IMR-90 (cell line): ENCODE results near the gene DNAJC27. TPM values are rescaled to one million over a fixed set of nuclear protein-coding genes. Genes with fewer than 3 reads are reported as not detected.

Experiments
- ATAC-seq: fragments of 200-7000 bp; cut with Tn5 transposase; 2 replicates; pipeline ENCODE4 v1.9.1; 2020; ENCODE audit warnings: low read depth, mild to moderate bottlenecking, moderate library complexity
- BruUV-seq: library from RNA; stranded (reverse); fragments of 400-500 nt; replicated peaks from 2 replicates; lab custom pipeline; 2021; lab: Mats Ljungman, UMichigan
- CTCF ChIA-PET: fragments of 300-600 bp; formaldehyde crosslinking; extraction: SDS; loops from one replicate; lab custom pipeline; 2021; ENCODE audit warnings: antibody characterized with exemption; lab: Yijun Ruan, JAX
- POLR2A ChIA-PET: fragments of 300-600 bp; sonication (Branson Sonifier 250); formaldehyde crosslinking; loops from one replicate; lab custom pipeline; 2022; ENCODE audit warnings: antibody characterized with exemption; ENCODE audit not compliant: unreplicated experiment; lab: Charles Lee
- DNase-seq: peaks from one replicate; pipeline ENCODE4 v3.0.0; 2013
- H2AFZ ChIP-seq: replicated peaks from 2 replicates; pipeline ENCODE3; 2013; ENCODE audit warnings: low read length, mild to moderate bottlenecking; ENCODE audit not compliant: poor library complexity
- H2AK5ac ChIP-seq: 2 replicates; pipeline ENCODE4 v1.6.1; 2013; ENCODE audit warnings: low read depth, low read length, inconsistent platforms
- H2AK9ac ChIP-seq: replicated peaks from 2 replicates; pipeline ENCODE3; 2013; ENCODE audit warnings: mild to moderate bottlenecking, low read depth, low read length, moderate library complexity; ENCODE audit not compliant: poor library complexity
- H2BK120ac ChIP-seq: 2 replicates; pipeline ENCODE4 v1.6.1; 2013; ENCODE audit warnings: low read depth, low read length, inconsistent platforms
- H2BK15ac ChIP-seq: 3 replicates; pipeline ENCODE4 v1.6.1; 2013; ENCODE audit warnings: low read depth, low read length, inconsistent platforms
- H2BK20ac ChIP-seq: 2 replicates; pipeline ENCODE4 v1.6.1; 2013; ENCODE audit warnings: low read depth, mild to moderate bottlenecking, inconsistent platforms, low read length, moderate library complexity
- H2BK5ac ChIP-seq: 2 replicates; pipeline ENCODE4 v1.6.1; 2013; ENCODE audit warnings: mild to moderate bottlenecking, low read depth, low read length, inconsistent platforms; ENCODE audit not compliant: poor library complexity, severe bottlenecking
- H3K14ac ChIP-seq: replicated peaks from 2 replicates; pipeline ENCODE4 v1.6.1; 2013; ENCODE audit warnings: low read depth, low read length, inconsistent platforms
- H3K18ac ChIP-seq: 2 replicates; pipeline ENCODE4 v1.6.1; 2013; ENCODE audit warnings: low read depth, low read length, control low read depth
- H3K23ac ChIP-seq: 2 replicates; pipeline ENCODE4 v1.6.1; 2013; ENCODE audit warnings: low read depth, low read length, inconsistent platforms
- H3K27ac ChIP-seq: 2 replicates; pipeline ENCODE4 v1.5.1; 2013; ENCODE audit warnings: mild to moderate bottlenecking, control low read depth, low read length; ENCODE audit not compliant: insufficient read depth
- H3K27me3 ChIP-seq: 2 replicates; pipeline ENCODE4 v1.6.1; 2013; ENCODE audit warnings: low read length; ENCODE audit not compliant: control insufficient read depth, insufficient read depth
- H3K36me3 ChIP-seq: 2 replicates; pipeline ENCODE4 v1.6.1; 2013; ENCODE audit warnings: low read length, mixed read lengths; ENCODE audit not compliant: control insufficient read depth, insufficient read depth
- H3K4ac ChIP-seq: 2 replicates; pipeline ENCODE4 v1.6.1; 2013; ENCODE audit warnings: low read depth, low read length, inconsistent platforms
- H3K4me1 ChIP-seq: 2 replicates; pipeline ENCODE4 v1.6.1; 2013; ENCODE audit warnings: low read length, mixed read lengths; ENCODE audit not compliant: control insufficient read depth, insufficient read depth
- H3K4me2 ChIP-seq: 2 replicates; pipeline ENCODE4 v1.6.1; 2013; ENCODE audit warnings: low read depth, mild to moderate bottlenecking, control low read depth, low read length, moderate library complexity
- H3K4me3 ChIP-seq: 2 replicates; pipeline ENCODE4 v1.5.1; 2013; ENCODE audit warnings: low read depth, mild to moderate bottlenecking, control low read depth, low read length, moderate library complexity; ENCODE audit not compliant: insufficient read depth
- H3K56ac ChIP-seq: 2 replicates; pipeline ENCODE4 v1.6.1; 2013; ENCODE audit warnings: low read length, inconsistent platforms; ENCODE audit not compliant: insufficient read depth; ENCODE audit errors: extremely low read depth
- H3K79me1 ChIP-seq, 2 experiments: 2 replicates each; pipeline ENCODE4 v1.6.1; 2013; ENCODE audit warnings: low read length in 2 of 2, inconsistent platforms in 1 of 2, low read depth in 1 of 2
- H3K9ac ChIP-seq: 2 replicates; pipeline ENCODE4 v1.6.1; 2013; ENCODE audit warnings: low read depth, low read length, control low read depth
- H3K9me1 ChIP-seq: 2 replicates; pipeline ENCODE4 v1.6.1; 2013; ENCODE audit warnings: low read length, inconsistent platforms; ENCODE audit not compliant: insufficient read depth
- H3K9me3 ChIP-seq: 2 replicates; pipeline ENCODE4 v1.6.1; 2013; ENCODE audit warnings: low read length; ENCODE audit not compliant: control insufficient read depth, insufficient read depth
- H4K20me1 ChIP-seq: 2 replicates; pipeline ENCODE4 v1.6.1; 2013; ENCODE audit warnings: low read length, inconsistent platforms; ENCODE audit not compliant: insufficient read depth
- H4K5ac ChIP-seq: 2 replicates; pipeline ENCODE4 v1.6.1; 2013; ENCODE audit warnings: mild to moderate bottlenecking, low read depth, low read length, control low read depth
- H4K8ac ChIP-seq, 2 experiments: 2 replicates each; pipeline ENCODE4 v1.6.1; 2013; ENCODE audit warnings: low read depth in 2 of 2, low read length in 2 of 2, control low read depth in 1 of 2, inconsistent platforms in 1 of 2
- H4K91ac ChIP-seq: 2 replicates; pipeline ENCODE4 v1.6.1; 2013; ENCODE audit warnings: low read depth, low read length, inconsistent platforms; ENCODE audit not compliant: insufficient read depth
- BHLHE40 ChIP-seq: fragments of 150-350 bp; IDR thresholded peaks from 2 replicates; pipeline ENCODE4 v1.6.1; 2016; ENCODE audit warnings: mild to moderate bottlenecking, low read depth, low read length
- NFE2L2 ChIP-seq: fragments of 150-350 bp; IDR thresholded peaks from 2 replicates; pipeline ENCODE4 v1.6.1; 2016; ENCODE audit warnings: low read depth, mild to moderate bottlenecking, low read length
- WGBS, 2 experiments: methylation state at CpG; one replicate each; pipeline versions ENCODE4 v1.1.5 to v1.1.7; 2013; ENCODE audit warnings: missing lambda C conversion rate in 2 of 2; ENCODE audit not compliant: insufficient read length in 1 of 2; ENCODE audit errors: extremely low coverage in 2 of 2; 5-methylcytosine and 5-hydroxymethylcytosine counted together
- dilution Hi-C: fragments of 300-500 bp; cut with HindIII; formaldehyde crosslinking; loops from one replicate; pipeline ENCODE4 v1.14.3; 2018; ENCODE audit warnings: low sequenced_read_pairs; ENCODE audit not compliant: unreplicated experiment
- in situ Hi-C: fragments of 300-500 bp; cut with MboI; formaldehyde crosslinking; loops from 3 replicates; pipeline ENCODE4 v1.14.3; 2019; ENCODE audit warnings: low sequenced_read_pairs, inconsistent platforms, mixed read lengths
- intact Hi-C: fragments of 100-400 bp; cut with micrococcal nuclease; formaldehyde crosslinking; loops from 2 replicates; pipeline ENCODE4 v1.10.0; 2022
- polyA plus RNA-seq, 3 experiments: library from polyadenylated mRNA; depleted of rRNA; stranded (reverse); fragments of >200 nt; gene quantifications; 2 replicates each; pipeline ENCODE4 v1.2.3, GENCODE V29; 2012; ENCODE audit warnings: low replicate concordance in 1 of 3
- total RNA-seq: library from RNA; depleted of rRNA; stranded (reverse); fragments of >200 nt; gene quantifications from 2 replicates; pipeline ENCODE4 v1.2.3, GENCODE V29; 2012

Gene DNAJC27
- total and polyA plus RNA-seq, 2 of the 4 experiments (the other 2 are of a cell fraction), result 1.6 to 2.0 TPM

DNA sequence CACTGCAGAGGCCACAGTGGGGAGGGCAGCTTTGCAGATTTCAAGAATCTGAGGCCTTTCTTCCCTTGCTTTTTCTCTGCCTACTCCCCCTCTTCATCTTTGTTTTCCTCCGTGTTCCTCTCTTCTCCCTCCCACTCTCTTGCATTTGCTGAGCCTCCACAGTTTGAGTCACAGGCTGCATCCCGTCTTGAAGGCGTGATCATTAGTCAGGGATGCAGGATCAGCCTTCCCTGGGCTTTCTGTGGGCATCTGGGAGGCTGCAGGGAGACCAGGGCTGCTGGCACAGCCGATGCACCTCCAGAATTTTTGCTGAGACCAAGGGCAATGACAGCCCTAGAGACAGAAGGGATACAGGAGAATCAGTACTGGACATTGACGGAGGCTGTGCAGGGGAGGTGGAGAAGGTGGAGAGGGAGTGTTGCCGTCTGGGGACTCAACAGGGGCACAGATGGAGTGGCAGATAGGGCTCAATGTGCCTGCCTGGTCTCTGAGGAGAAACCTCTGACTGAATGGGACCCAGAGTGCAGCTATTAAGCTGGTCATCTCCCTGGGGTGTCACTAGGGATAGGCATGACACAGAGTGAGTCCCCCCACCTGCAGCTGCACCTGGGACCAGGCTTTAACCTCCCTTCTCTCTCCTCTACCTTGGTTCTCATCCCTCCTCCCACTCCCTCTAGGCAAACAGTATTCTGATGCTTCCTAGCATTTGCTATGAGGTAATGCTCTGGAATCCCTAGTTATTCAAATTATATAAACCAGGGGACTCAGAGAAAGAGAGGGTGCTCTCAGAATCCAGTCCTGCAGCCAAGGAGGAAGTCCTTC is 29.0 kb upstream of the DNAJC27 start:
- Histone ChIP-seq H4K5ac (no peak overlapping the region), H2BK15ac (no peak overlapping the region), H3K9me1 (0 out of 2 replicates have a peak, but pooled peaks cover 3% of the 10 kb centered on the region), H3K79me1 (no peaks in the 10 kb centered on the region), H3K9me3 (no peaks in the 10 kb centered on the region), H2BK20ac (no peak overlapping the region), H3K4ac (no peak overlapping the region), H3K36me3 (no peaks in the 10 kb centered on the region), H2AFZ (peak overlapping the region; percentile 88), H4K91ac (no peak overlapping the region), H3K4me2 (peak overlapping the region; percentile 79), H3K27me3 (no peaks in the 10 kb centered on the region), H3K9ac (no peak overlapping the region), H3K4me3 (no peak overlapping the region), H3K23ac (peak overlapping the region; percentile 35; the same call in 1 of the 2 replicates), H3K4me1 (peaks cover 13% of the 10 kb centered on the region), H3K18ac (no peak overlapping the region), H4K8ac (0 out of 4 replicates have a peak overlapping the region, but pooled peaks of 1 of the 2 experiments have one; percentile 14), H4K20me1 (no peaks in the 10 kb centered on the region), H3K14ac (peak overlapping the region; percentile 25; the same call in 1 of the 2 replicates), H3K27ac (no peak overlapping the region), H2AK5ac (no peak overlapping the region), H3K56ac (no peak overlapping the region), H2BK5ac (no peak overlapping the region), H2AK9ac (no peak overlapping the region), H2BK120ac (no peak overlapping the region)
- CTCF ChIA-PET, result no interaction called here
- BruUV-seq, result no TSS peak
- WGBS, 2 experiments, result 0% methylated on average over 3 of the region's 6 CpGs; no CpG with 5 or more reads in 1 of the 2 experiments
- 0 out of 2 replicates have a peak, but pooled peaks have one; percentile 22 for TF ChIP-seq BHLHE40
- no peak for TF ChIP-seq NFE2L2
- in situ Hi-C loops (no loop called here), intact Hi-C loops (loop anchor here (5.0 kb wide), 1 partner anchor 42 kb away; the partner anchor contains the start of gene EFR3B), dilution Hi-C loops (no loop called here)
- ATAC-seq (peak; percentile 73), DNase-seq (peak; percentile 68)
- POLR2A ChIA-PET, result no interaction called here
